Inflammatory macrophage (primary cell): ENCODE data around the gene ANO1.

Experiments
- DNase-seq, 2 donors: peaks; one replicate each; pipeline ENCODE4 v3.0.0-alpha.2; 2020 to 2022

Gene ANO1

DNA sequence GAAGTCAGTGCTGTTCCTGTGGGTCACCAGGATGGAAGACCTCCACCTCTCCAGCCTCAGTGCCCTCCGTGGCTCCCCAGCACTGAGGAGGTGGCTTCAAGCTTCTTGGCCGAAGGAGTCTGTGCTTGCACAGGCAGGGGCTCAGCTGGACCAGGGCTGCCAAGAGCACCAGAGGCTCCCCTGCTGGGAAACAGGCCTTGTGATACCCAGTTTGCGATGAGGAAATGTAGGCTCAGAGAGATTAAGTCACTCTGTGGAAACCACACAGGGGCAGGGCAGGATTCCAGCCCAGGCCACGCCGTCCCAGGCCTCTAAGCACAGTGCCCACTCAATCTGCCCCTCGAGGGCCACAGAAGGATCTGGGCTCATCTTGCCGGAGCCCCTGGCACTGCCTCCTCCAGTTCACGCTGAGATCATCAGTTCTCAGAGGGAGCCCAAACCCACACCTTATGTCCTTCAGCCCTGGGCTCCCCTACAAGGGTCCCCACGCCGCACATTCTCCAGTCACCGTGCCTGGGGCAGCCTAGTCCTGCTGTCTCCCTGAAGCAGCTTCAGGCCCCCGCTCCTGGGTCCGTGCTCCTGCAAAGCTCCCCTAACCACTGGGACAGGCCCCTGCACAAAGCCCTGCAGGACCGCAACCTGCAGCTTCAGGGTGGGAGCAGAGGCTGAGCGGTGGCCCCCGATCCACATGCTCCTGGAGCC lies 21.6 kb downstream of the ANO1 start:
- no peak for DNase-seq

DNA sequence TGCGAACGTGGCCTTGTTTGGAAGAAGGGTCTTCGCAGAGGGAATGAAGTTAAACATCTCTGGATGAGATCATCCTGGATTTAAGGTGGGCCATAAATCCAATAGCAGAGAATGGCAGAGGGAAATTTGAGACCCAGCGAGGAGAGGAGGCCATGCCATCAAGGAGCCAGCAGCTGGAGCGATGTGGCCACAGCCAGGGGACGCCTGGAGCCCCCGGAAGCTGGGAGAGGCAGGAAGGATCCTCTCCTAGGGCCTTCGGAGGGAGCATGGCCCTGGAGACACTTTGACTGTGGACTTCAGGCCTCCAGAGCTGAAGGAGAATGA lies 22.1 kb downstream of the ANO1 start:
- DNase-seq: no peak

DNA sequence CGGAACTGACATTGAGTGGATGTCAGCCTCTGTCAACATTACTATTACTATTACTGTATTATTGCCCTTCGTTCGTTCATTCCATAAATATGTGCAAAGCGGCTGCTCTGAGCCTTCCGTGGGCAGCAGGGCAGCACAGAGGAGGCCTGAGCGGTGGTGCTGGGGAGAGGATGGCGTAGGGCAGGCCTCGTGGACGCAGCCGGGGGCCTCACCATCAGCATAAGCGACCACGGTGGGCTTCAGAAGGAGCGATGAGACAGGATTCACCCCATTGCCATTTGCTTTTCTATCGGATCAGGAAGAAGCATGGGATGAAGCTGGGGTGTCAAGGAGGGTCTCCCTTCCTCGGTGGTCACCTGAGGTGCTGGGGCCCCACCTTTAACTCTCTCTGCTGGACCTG lies 22.7 kb downstream of the ANO1 start:
- DNase-seq: no peak

GRCh38 chr11:70103256-70103975 lies 25.3 kb downstream of the ANO1 start:
- no peak for DNase-seq

- DNase-seq: no peak
Observed at GRCh38 chr11:70104419-70104818, 26.3 kb downstream of the ANO1 start.

- DNase-seq: no peak
Observed at GRCh38 chr11:70104961-70105360, 26.8 kb downstream of the ANO1 start.

DNA sequence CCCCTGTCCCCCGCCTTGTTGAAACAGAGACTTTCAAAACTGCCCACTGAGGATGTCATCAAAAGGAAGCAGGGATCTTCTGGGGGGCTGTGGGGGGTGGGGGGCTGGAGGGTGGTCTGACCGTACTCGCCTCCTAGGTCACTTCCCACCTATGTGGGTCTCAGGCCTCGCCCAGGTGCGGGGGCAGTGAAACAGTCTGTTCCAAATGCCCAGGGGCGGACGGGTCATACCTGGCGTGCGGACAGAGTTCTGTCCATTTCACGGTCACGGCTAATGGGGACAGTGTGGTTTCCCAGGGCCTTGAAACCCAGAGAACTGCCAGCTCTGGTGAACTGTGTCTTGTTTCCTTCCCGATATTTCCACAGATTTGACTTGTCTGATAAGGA lies 27.2 kb downstream of the ANO1 start:
- DNase-seq: no peak

DNA sequence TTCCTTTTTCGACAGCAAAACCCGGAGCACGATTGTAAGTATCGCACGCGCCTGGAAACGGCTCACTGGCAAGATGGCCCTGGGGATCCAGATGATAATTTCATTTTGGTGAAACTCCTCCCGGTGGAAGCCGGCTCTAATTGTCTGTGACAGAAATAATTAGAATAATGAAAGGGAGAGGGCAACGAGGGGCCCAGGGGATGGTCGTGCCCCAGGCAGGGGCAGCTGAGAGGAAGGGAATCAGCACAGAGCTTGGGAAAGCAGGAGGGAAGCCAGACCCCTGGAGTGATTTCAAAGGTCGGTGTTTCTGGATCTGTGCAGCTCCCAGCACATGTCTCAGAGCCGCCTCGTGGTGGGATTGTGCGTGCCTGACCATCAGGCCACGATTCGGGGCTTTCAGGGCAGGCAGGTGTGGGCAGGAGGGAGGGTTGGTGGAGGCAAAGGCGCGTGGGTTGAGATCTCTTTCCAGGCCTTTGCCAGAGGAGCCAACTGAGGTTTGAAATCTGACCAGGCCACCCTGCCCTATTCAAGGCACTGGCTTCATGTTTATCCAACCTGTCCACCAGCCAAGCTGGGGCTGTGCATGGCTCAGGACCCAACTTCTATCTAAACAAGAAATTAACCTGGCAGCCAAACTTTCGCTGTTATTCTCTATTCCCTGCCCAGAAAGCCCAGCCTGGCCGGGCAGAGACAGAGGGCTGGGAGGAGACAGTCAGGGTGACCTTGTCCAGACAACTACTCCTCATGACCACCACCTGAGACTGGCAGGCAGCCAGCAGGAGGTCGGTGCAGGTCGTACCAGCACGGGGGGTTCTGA lies 27.8 kb downstream of the ANO1 start:
- no peak for DNase-seq

GRCh38 chr11:70106757-70107156 lies 28.6 kb downstream of the ANO1 start:
- DNase-seq: no peak

DNA sequence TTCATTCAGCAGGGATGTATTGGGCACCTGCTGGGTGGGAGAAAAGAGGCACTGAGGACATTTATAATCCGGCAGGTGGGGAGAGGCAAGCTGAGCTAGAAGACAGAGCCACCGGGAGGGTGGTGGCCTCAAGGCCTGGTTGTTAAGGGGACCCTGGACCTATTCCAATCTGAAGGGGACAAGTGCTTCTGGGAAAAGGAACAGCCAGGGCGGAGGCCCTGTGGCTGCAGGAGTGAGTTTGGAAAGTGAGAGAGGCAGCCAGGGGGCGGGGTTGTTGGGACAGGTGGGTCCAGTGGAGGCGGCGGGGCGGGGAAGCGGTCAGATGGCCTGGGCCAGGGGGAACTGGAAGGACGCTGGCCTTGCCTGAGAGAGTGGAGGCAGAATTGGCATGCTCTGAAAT lies 29.1 kb downstream of the ANO1 start:
- no peak for DNase-seq

GRCh38 chr11:70107756-70108155 lies 29.6 kb downstream of the ANO1 start:
- no peak for DNase-seq

GRCh38 chr11:70108250-70108649 lies 30.1 kb downstream of the ANO1 start:
- no peak for DNase-seq

DNA sequence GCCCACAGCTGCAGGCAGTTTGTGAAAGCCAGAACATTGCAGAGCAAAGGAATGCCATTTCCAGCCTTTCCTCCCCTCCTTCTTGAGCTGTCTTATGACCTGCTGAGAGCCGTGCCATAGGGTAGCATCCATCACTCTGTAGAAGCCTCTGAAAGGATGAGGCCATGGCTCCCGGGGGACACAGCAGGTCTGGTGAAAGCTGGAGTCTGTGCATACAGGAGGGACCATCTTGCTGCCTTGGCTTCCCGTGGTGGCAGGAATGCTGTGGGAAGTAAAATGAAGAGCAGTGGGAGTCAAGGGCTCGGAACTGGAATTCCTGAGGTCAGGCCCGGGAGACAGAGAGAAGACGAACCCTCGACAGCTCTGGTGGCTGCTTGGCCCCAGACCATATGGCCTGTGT lies 30.9 kb downstream of the ANO1 start:
- no peak for DNase-seq

DNA sequence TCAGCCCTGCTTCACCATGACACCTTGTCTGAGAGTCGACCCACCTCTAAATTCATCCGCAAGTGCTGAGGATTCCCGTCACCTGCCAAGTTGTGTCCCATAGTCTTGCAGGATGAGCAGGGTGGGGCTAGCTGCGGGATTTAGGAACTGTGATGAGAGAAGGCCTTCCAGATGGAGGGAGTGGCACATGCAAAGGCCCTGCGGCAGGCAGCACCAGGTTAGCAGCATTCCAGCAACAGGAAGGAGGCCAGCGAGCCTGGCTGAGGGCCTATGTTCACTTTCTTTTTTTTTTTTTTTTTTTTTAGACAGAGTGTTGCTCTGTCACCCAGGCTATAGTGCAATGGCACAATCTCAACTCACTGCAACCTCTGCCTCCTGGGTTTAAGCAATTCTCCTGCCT lies 31.8 kb downstream of the ANO1 start:
- no peak for DNase-seq

DNA sequence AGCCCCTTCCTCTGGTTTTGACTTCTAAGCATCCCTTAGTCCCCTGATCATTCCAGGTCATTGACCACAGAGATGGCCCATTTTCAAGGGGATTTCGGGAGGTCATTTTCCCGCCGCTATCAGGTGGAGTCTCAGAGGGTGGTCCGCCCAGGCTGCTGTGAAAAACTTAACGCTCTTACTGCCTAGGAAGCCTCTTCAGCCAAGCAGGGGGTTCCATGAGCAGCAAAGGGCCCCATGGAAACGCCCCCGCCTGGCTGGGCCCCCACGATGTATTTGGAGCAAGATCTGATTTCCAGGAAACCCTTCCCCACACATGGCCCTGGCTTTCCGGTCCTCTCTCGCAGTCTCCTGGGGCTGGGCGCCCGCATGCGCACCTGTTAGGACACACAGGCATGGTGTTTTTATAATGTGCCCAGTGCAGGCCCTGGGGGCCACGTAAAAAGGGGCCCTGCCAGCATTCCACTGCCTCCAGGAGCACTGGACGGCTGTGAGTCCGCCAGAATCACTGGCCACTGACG lies 32.5 kb downstream of the ANO1 start:
- no peak for DNase-seq

DNA sequence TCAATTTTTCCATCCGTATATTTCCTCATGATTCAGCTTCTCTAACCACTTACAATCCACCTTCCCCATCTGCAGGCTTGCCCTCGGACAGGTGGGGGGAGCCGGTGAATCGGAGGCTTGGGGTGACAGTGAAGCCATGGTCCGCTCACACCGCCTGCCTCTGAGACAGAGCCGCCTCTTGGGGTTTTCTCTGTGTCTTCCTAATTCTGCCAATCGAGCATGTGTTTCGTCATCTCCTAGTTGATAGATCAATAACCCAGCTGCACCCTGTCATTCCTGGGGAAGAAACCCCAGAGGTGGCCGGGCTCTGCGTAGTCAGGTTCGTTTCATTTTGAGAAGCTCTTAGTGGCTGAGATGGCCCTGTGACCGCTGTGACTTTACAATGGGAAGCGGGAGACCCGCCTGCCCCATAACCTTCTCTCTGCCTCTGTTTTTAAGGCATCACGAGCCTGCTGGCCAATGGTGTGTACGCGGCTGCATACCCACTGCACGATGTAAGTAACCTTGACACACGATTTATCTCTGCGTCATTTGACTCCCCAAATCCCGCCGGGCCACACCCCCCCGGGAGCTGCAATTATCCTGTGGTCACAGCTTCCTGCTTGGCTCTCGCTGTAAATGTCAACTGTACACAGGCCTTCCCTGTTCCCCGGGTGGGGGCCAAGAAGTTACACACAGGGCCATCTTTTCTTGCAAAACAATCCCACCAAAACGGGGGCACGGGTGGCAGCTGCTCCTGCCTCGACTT lies 33.3 kb downstream of the ANO1 start:
- DNase-seq: peak in 1 of 2 donors; percentile 15

GRCh38 chr11:70112017-70112434 lies 33.9 kb downstream of the ANO1 start:
- DNase-seq: no peak

DNA sequence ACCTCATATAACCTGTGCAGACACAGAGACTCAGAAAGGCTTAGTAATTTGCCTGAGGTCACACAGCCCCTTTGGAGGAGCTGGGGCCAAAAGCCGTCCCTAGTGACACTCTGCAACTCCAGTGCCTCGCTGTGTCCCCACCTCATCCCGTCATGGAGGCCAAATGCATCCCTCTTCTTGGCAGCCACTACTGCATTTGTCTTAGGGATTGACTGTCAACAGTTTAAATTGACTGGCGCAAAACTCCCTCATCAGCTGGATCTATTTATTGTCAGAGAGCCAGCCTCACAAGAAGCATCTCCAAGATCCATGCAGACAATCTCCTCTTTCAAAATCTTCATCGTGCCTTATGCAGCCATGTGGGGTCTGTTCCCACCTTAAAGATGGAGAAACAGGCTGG lies 35.7 kb downstream of the ANO1 start:
- DNase-seq: no peak

DNA sequence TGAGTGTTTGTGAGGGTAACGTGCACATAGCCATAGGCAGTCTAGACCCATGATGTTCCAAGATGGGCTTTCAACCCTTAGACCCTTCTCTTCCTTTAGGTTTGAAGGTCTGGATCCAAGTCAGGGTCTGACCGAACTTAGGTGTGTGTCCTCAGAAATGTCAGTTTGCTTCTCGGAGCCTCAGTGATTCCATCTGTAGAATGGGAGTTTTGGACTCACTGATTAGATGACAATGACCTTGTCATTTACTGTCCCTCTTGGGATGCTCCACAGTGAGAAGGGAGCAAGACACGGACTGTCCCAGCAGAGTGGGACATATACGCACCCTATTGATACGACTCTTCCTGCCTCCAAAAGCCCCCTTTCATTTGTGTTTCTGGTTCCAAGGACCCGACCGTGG lies 37.7 kb downstream of the ANO1 start:
- DNase-seq: no peak

- DNase-seq: no peak
Observed at GRCh38 chr11:70116386-70117065, 38.4 kb downstream of the ANO1 start.

DNA sequence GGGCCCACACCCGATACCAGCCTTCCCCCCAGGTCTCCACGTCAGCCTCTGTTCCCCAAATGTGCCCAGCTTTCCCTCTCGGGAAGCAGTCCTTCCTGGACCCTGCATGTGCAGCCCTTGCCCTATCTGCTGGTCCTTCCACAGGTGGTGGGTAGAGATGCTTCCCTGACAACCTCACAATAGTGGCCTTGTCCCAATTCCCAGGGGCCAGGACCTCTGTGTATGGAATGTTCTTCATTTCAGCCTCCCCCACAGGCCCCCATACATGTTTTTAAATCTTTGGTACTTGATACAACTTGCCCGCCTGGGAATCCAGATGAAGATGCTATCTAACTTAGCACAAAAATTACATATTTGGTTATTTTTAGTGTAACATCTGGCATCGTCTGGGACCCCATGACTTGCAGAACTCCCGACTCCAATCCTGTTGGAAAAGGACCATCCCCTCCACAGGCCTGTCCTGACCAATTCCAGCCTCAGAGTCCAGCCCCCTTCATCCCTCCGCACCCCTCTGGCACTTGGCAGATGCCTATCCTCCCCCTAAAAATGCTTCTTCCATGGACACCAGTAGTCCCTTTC lies 39.5 kb downstream of the ANO1 start:
- DNase-seq: no peak

DNA sequence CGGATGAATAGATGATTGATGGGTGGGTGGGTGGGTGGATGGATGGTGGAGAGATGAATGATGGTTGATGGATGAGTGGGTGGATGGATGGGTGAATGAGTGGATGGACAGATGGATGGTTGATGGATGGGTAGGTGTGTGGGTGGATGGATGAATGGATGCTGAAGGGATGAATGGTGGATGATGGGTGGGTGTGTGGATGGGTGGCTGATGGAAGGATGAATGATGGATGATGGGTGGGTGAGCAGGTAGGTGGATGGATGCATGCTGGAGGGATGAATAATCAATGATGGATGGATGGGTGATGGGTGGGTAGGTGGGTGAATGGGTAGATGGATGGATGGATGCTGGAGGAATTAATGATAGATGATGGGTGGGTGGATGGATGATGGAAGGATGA lies 40.5 kb downstream of the ANO1 start:
- DNase-seq: no peak
